HG03025 (cell line): ENCODE data around the gene GRIA3.

Source experiments
- ATAC-seq: cut with Tn5 transposase; IDR thresholded peaks from one replicate; pipeline ENCODE4 v1.9.1; 2021; ENCODE audit warnings: mild to moderate bottlenecking, moderate library complexity; ENCODE audit not compliant: unreplicated experiment, low FRiP score

Gene GRIA3

GRCh38 chrX:123184219-123184865 is at the start of gene GRIA3:
Gene GRIA3 (plus strand): TSS chrX:123184278. CDS start chrX:123184536, 258 bp downstream.
- ATAC-seq = no peak

- ATAC-seq = no peak
Observed at GRCh38 chrX:123138473-123138872, 45.6 kb upstream of the GRIA3 start.

- no peak for ATAC-seq
Observed at GRCh38 chrX:123140454-123140853, 43.6 kb upstream of the GRIA3 start.

GRCh38 chrX:123140904-123141303 is 43.2 kb upstream of the GRIA3 start:
- no peak for ATAC-seq

GRCh38 chrX:123153846-123154335 is 30.2 kb upstream of the GRIA3 start:
- no peak for ATAC-seq

GRCh38 chrX:123155327-123155726 is 28.8 kb upstream of the GRIA3 start:
- ATAC-seq = no peak

- ATAC-seq = no peak
Observed at GRCh38 chrX:123157586-123157985, 26.5 kb upstream of the GRIA3 start.

GRCh38 chrX:123159403-123159802 is 24.7 kb upstream of the GRIA3 start:
- ATAC-seq = no peak

GRCh38 chrX:123167621-123168020 is 16.5 kb upstream of the GRIA3 start:
- no peak for ATAC-seq

GRCh38 chrX:123169247-123169901 is 14.7 kb upstream of the GRIA3 start:
- ATAC-seq = no peak

GRCh38 chrX:123170546-123170945 is 13.5 kb upstream of the GRIA3 start:
- ATAC-seq = no peak

- no peak for ATAC-seq
Observed at GRCh38 chrX:123171781-123172180, 12.3 kb upstream of the GRIA3 start.

GRCh38 chrX:123172869-123173268 is 11.2 kb upstream of the GRIA3 start:
- ATAC-seq = no peak

- ATAC-seq = no peak
Observed at GRCh38 chrX:123173833-123174232, 10.2 kb upstream of the GRIA3 start.

GRCh38 chrX:123175366-123176122 is 8.5 kb upstream of the GRIA3 start:
- no peak for ATAC-seq

GRCh38 chrX:123181233-123181914 is 2.7 kb upstream of the GRIA3 start:
- no peak for ATAC-seq

GRCh38 chrX:123184866-123185276 is 793 bp downstream of the GRIA3 start:
- ATAC-seq = no peak

- ATAC-seq = no peak
Observed at GRCh38 chrX:123185721-123186120, 1.6 kb downstream of the GRIA3 start.

- ATAC-seq = no peak
Observed at GRCh38 chrX:123186801-123187200, 2.7 kb downstream of the GRIA3 start.

- ATAC-seq = no peak
Observed at GRCh38 chrX:123188081-123188480, 4.0 kb downstream of the GRIA3 start.

GRCh38 chrX:123189338-123189737 is 5.3 kb downstream of the GRIA3 start:
- ATAC-seq = no peak
